ENCODE measurements around the gene MTREX. TPM values are rescaled to one million over a fixed set of nuclear protein-coding genes. Genes with fewer than 3 reads are reported as not detected.

MTREX gene
- total and polyA plus RNA-seq, 2 donors (not counting 1 experiment from before 2014, with no cell fraction given) = 7.9 to 94.0 TPM

- Histone ChIP-seq H3K36me3 (replicated peaks in 1 of 2; ENCODE audit: control extremely low read depth in 1 of 2, control insufficient read depth in 1 of 2, extremely low read depth in 1 of 2, insufficient read depth in 2 of 2, low read length in 1 of 2) (peaks cover 3 to 17% of the 10 kb centered on the region in 2 experiments), H3K9me3 (ENCODE audit: control extremely low read depth in 1 of 3, control insufficient read depth in 2 of 3, insufficient read depth in 1 of 3, low read length in 2 of 3) (no peaks in the 10 kb centered on the region), H3K9ac (ENCODE audit: low read length) (no peak overlapping the region), H3K27ac (ENCODE audit: low read length in 2 of 2) (no peak overlapping the region), H3K79me2 (ENCODE audit: control insufficient read depth, insufficient read depth, low read length) (no peaks in the 10 kb centered on the region), H3K27me3 (replicated peaks in 1 of 4; ENCODE audit: control extremely low read depth in 1 of 4, control insufficient read depth in 3 of 4, insufficient read depth in 4 of 4, low read length in 3 of 4) (no peaks in the 10 kb centered on the region), H3K4me1 (ENCODE audit: control insufficient read depth in 2 of 2, insufficient read depth in 2 of 2, low read length in 2 of 2) (no peaks in the 10 kb centered on the region), H3K4me3 (ENCODE audit: control extremely low read depth in 1 of 5, extremely low read depth in 1 of 5, insufficient read depth in 1 of 5, low read depth in 2 of 5, low read length in 4 of 5) (no peak overlapping the region), H4K20me1 (ENCODE audit: control insufficient read depth, insufficient read depth, low read length, poor library complexity, severe bottlenecking) (no peaks in the 10 kb centered on the region), H3K4me2 (replicated peaks; ENCODE audit: low read depth, low read length, poor library complexity, severe bottlenecking) (no peak overlapping the region), H2AFZ (ENCODE audit: insufficient read depth, low read depth, low read length, poor library complexity, severe bottlenecking) (no peak overlapping the region)
- Mint-ChIP-seq H3K27ac (peak overlapping the region; percentile 1), H3K4me3 (peak overlapping the region; percentile 1), H3K4me1 (peaks cover 12% of the 10 kb centered on the region), H3K27me3 (no peaks in the 10 kb centered on the region), H3K9me3 (ENCODE audit: insufficient read depth) (peaks cover 2% of the 10 kb centered on the region)
- intact Hi-C loops (cut with micrococcal nuclease) = no loop called here
- ATAC-seq (ENCODE audit: low read depth) (no peak), DNase-seq (no peak)
- ChIA-PET POLR2A (no interaction called here), CTCF (no interaction called here)
- 75% methylated on average over 3 of the region's 4 CpGs for WGBS (ENCODE audit: insufficient coverage)
- TF ChIP-seq CTCF (IDR thresholded peaks at IDR 0.05) (no peak), EZH2 (IDR thresholded peaks at IDR 0.05; ENCODE audit: borderline replicate concordance, insufficient read depth, low read depth, low read length, poor library complexity, severe bottlenecking) (no peak)
Measured at GRCh38 chr5:55364537-55365055, 56.8 kb downstream of the MTREX start.

GRCh38 chr5:55370291-55370925 lies 62.6 kb downstream of the MTREX start:
- Mint-ChIP-seq H3K4me1 (no peaks in the 10 kb centered on the region), H3K4me3 (no peak overlapping the region), H3K27me3 (no peaks in the 10 kb centered on the region), H3K27ac (no peak overlapping the region), H3K9me3 (ENCODE audit: insufficient read depth) (no peaks in the 10 kb centered on the region)
- H3K4me3 ChIP-seq (ENCODE audit: control extremely low read depth in 1 of 5, extremely low read depth in 1 of 5, insufficient read depth in 1 of 5, low read depth in 2 of 5, low read length in 4 of 5) = no peak overlapping the region
- H2AFZ ChIP-seq (ENCODE audit: insufficient read depth, low read depth, low read length, poor library complexity, severe bottlenecking) = no peak overlapping the region
- no peaks in the 10 kb centered on the region for H3K4me1 ChIP-seq (ENCODE audit: control insufficient read depth in 2 of 2, insufficient read depth in 2 of 2, low read length in 2 of 2)
- H4K20me1 ChIP-seq (ENCODE audit: control insufficient read depth, insufficient read depth, low read length, poor library complexity, severe bottlenecking) = no peaks in the 10 kb centered on the region
- ChIA-PET POLR2A (no interaction called here), CTCF (interaction anchor here (1.2 kb wide), 1 partner anchor 12 kb away, joined by 3 read pairs; no protein-coding TSS in a partner anchor)
- ATAC-seq (ENCODE audit: low read depth) (no peak), DNase-seq (no peak)
- H3K27me3 ChIP-seq (replicated peaks in 1 of 4; ENCODE audit: control extremely low read depth in 1 of 4, control insufficient read depth in 3 of 4, insufficient read depth in 4 of 4, low read length in 3 of 4) = no peaks in the 10 kb centered on the region
- no CpG with 5 or more reads among the region's 1 CpG for WGBS (ENCODE audit: insufficient coverage)
- no peak overlapping the region for H3K27ac ChIP-seq (ENCODE audit: low read length in 2 of 2)
- H3K36me3 ChIP-seq (replicated peaks in 1 of 2; ENCODE audit: control extremely low read depth in 1 of 2, control insufficient read depth in 1 of 2, extremely low read depth in 1 of 2, insufficient read depth in 2 of 2, low read length in 1 of 2) = peaks cover 18 to 37% of the 10 kb centered on the region in 2 experiments
- peaks cover 4 to 11% (median 4%) of the 10 kb centered on the region in 3 donors for H3K9me3 ChIP-seq (ENCODE audit: control extremely low read depth in 1 of 3, control insufficient read depth in 2 of 3, insufficient read depth in 1 of 3, low read length in 2 of 3)
- intact Hi-C loops (cut with micrococcal nuclease) = no loop called here
- no peak overlapping the region for H3K9ac ChIP-seq (ENCODE audit: low read length)
- H3K4me2 ChIP-seq (replicated peaks; ENCODE audit: low read depth, low read length, poor library complexity, severe bottlenecking) = no peak overlapping the region
- TF ChIP-seq CTCF (IDR thresholded peaks at IDR 0.05) = no peak
- TF ChIP-seq EZH2 (IDR thresholded peaks at IDR 0.05; ENCODE audit: borderline replicate concordance, insufficient read depth, low read depth, low read length, poor library complexity, severe bottlenecking) = no peak
- H3K79me2 ChIP-seq (ENCODE audit: control insufficient read depth, insufficient read depth, low read length) = no peaks in the 10 kb centered on the region

Data from B cell (primary cell).